T-helper 9 cell (primary cell): ENCODE data around the gene SPEF2.

Experiments used
- DNase-seq: peaks from one replicate; pipeline ENCODE4 v3.0.0-alpha.2; 2020

SPEF2 gene

GRCh38 chr5:35785601-35786085 lies 168.0 kb downstream of the SPEF2 start:
- DNase-seq, result no peak

DNA sequence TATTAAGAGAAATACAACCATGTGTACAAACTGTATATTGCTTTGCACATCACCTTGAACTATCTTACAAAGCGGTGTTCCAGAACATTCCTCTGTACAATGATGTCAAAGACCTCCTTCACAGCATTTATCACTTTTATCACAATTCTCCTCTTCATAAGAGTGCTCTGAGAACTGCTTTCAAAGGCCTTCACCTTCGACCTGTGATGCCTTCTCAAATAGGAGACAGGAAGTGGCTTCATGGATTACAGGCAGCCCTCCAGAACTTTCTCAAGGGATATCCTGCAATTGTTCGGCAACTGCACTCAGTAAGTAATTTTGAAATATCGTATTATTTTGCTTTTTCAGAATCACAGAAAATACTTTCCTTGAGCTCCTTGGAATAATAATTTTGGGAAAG lies 171.1 kb downstream of the SPEF2 start:
- DNase-seq, result no peak

DNA sequence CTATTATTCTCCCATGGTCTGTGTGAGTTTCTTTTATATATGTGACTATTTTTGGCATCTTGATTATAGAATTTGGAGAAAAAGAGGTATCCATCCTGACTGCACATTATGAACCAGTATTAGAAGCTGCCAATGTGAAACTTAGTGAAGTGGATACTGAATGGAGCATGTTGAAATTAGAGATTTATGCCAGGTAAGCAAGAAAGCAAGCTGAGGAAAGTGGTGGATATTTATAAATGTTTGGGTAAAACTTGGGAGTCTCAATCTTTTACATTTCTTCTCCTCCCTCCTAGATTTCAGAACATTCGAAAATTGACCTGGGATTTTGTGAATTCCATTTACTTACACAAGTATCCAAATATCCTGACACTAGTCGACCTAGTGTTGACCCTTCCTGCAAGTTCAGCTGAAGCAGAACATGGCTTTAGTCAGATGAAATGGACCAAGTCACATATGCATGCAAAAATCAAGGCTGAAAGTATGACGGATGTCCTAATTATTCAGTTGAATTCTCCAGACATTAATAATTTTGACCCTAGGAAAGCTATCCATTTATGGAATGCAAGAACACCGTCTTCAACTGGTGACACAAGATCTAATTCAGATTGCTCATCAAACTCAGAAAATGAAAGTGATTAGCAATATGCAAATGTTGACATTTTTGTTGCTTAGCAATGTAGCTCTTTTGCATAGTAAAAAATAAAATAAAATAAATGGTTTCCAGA lies 172.2 kb downstream of the SPEF2 start:
- DNase-seq, result no peak

DNA sequence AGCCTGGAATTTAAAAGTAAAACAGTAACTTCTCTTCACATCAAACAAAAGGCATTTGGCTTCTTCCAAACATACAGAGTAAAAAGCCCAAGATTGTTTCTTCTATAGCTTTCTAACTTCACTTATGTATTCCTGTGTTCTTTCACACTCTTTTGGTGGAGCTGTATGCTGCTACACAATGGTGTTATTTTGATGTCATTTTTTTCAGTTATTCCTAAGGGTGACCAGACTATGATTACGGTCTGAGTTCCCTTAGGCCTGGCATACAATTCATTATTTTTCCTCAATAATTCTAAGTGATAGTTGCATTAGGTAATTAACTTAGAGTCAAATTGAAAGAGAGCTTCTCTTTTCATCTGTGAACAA lies 172.8 kb downstream of the SPEF2 start:
- DNase-seq, result no peak

GRCh38 chr5:35794328-35794619 lies 176.6 kb downstream of the SPEF2 start:
- no peak for DNase-seq

GRCh38 chr5:35794684-35795375 lies 177.2 kb downstream of the SPEF2 start:
- no peak for DNase-seq

DNA sequence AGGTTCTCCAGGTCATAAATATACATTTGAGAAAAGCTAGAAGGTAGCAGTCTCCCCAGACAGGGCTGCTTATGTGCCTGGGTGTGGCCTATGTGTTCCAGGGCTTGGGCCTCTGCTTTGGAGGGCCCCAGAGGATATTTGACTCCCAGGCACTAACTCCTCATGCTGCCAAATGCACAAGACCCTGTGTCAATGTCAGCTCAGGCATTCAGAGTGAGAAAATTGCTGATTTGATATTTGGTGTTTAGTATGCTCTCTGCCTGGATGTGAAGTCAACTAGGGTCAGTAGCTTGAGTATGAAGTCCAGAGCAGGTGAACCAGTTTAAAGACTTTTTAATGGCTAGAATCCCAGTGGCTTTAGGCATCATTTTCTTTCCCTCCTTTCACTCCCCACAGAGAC lies 181.5 kb downstream of the SPEF2 start:
- DNase-seq, result no peak

- no peak for DNase-seq
These were observed 182.1 kb downstream of the SPEF2 start for GRCh38 chr5:35799753-35800152.

- no peak for DNase-seq
These were observed 185.6 kb downstream of the SPEF2 start for GRCh38 chr5:35803191-35803651.

DNA sequence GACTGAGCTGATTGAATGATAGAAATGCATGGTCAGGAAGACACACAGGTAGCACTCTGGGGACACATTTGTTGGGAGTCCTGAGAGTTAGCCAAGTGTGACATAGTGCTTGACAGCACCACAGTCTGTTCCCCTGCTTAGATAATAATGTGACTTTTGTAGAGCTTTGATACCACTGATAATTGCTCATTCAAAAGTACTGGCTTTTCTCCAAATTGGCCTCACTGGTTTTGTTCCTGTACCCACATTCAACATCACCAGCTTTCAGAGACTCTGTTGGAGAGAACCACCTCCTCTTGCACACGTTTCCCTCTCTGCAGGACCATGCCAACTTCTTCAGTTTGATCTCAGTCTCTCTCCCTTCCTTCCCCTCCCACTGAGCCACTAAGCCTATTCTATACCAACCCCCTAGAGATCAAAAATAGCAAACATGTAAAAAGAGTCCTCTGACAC lies 186.6 kb downstream of the SPEF2 start:
- DNase-seq, result no peak

GRCh38 chr5:35804841-35805240 lies 187.2 kb downstream of the SPEF2 start:
- DNase-seq, result no peak

- no peak for DNase-seq
These were observed 192.9 kb downstream of the SPEF2 start for GRCh38 chr5:35810601-35811000.

DNA sequence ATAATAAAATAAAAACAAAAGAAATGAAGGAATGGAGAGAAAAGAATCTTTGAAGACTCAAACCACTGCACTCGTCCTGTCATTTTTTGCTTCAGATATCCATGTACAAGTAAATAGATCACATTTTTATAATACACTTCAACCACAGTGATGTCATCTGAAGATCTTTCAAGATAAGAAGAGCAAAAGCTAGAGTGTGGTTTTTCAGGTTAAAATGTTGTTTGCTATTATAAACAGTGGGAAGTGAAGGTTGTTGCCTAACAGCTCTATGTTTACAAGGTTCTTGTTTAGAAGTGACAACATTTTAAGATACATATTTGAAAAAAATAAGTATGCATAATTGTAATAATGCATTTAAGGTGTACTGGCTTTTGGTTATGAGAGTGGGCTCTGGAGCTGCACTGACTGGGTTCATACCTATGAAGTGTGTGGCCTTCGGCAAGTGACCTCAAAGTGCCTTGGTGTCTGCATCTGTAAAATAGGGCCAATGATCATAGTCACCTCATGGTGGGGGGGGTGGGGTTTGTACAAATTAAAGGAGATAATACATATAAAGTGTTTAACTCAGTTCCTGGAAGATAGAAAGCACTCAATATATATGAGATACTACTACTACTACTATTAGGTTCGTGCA lies 193.6 kb downstream of the SPEF2 start:
- DNase-seq, result peak; percentile 20

GRCh38 chr5:35813521-35813920 lies 195.9 kb downstream of the SPEF2 start:
- no peak for DNase-seq

GRCh38 chr5:35815089-35815936 lies 197.7 kb downstream of the SPEF2 start:
- DNase-seq, result no peak

DNA sequence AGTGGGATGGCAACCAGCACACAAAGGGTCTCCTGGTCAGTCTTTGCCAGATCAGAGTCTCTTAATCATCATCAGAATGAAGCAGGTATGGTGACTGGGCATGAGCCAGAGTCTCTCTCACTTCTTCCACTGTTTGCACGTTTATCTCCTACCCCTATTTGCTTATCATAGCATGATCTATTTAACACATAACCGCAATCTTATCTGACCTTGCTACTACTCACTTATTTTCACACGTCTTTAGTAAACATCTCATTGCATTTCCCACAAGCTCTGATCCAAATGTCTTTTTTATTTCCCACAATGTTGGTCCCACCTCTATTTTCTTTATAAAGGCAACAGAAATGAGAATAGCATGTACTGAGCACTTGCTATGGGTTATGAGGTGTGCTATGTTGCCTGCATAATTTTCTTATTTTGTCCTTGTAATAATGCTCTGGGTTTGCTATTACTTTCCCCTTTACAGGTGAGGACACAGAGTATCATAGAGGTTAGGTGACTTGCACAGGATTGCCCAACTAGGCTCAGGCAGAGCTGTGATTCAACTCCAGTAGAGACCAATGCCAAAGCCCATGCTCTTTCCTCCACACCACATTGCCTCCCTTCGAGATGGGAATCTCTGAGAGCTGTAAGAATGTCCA lies 199.3 kb downstream of the SPEF2 start:
- DNase-seq, result no peak

DNA sequence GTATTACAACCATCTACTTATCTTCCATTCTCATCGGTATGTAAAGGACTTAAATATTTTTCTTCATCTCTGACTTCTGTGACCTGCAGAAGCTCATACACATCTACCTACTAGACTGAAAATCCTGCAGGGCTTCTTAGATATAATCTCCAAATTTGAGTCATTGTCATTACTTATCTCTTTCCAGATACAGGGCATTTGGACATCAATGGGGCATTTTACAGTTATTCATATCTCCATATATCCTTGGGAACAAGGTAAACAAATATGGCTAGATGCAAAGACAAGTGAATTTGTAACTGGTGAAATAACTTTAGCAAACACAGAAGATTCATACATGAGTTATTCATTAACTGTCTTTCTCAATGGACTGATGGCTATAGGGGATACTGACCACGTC lies 201.4 kb downstream of the SPEF2 start:
- no peak for DNase-seq

- DNase-seq, result no peak
These were observed 202.0 kb downstream of the SPEF2 start for GRCh38 chr5:35819668-35820067.

DNA sequence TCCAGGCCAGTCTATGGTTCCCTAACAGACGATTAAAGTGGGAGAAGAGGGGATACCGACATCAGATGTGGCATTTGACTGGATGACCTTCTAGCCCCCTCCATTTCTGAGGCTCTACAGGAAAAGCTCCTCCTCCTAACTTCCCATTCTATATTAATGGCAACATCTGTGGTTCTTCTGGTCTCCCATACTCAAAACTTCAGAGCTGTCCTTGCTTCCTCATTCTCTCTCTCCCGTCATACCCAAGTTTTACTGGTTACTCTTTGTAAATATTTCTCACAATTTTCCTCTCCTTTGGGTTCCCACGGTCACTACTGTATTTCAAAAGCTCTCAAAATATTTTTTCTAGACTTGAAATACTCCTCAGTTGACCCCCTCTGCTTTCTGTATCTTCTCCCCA lies 203.1 kb downstream of the SPEF2 start:
- no peak for DNase-seq

GRCh38 chr5:35821513-35821912 lies 203.8 kb downstream of the SPEF2 start:
- no peak for DNase-seq

GRCh38 chr5:35822511-35822910 lies 204.8 kb downstream of the SPEF2 start:
- DNase-seq, result peak; percentile 16

- DNase-seq, result no peak
These were observed 205.9 kb downstream of the SPEF2 start for GRCh38 chr5:35823347-35824098.
